K562 (cell line): ENCODE data around the gene MRPS10. TPM values are rescaled to one million over a fixed set of nuclear protein-coding genes. Genes with fewer than 3 reads are reported as not detected.
A peak's percentile ranks its signal among the peaks of the same experiment; 100 is the strongest.

Source experiments
- CREBBP ChIP-seq: IDR thresholded peaks from one replicate; pipeline ENCODE4 v1.6.1; 2012; ENCODE audit warnings: low read depth, mild to moderate bottlenecking, control low read depth, inconsistent platforms, low read length
- CXXC5 ChIP-seq: fragments of 250-450 bp; sonication (Bioruptor Pico); IDR thresholded peaks from 2 replicates; pipeline ENCODE4 v1.8.0; 2022; ENCODE audit warnings: inconsistent platforms, mild to moderate bottlenecking, moderate library complexity
- DPF2 ChIP-seq: fragments of 450-650 bp; IDR thresholded peaks from 2 replicates; pipeline ENCODE4 v1.6.1; 2016
- E2F3 ChIP-seq: fragments of 250-450 bp; sonication (Bioruptor Pico); IDR thresholded peaks from 2 replicates; pipeline ENCODE4 v1.4.0; 2020; ENCODE audit warnings: mild to moderate bottlenecking
- HBP1 ChIP-seq: fragments of 450-650 bp; formaldehyde crosslinking; IDR thresholded peaks from 2 replicates; pipeline ENCODE4 v1.4.0; 2022; ENCODE audit warnings: missing genetic modification characterization
- HES1 ChIP-seq: fragments of 450-650 bp; IDR thresholded peaks from 2 replicates; pipeline ENCODE4 v1.6.1; 2016; ENCODE audit warnings: low read depth, mild to moderate bottlenecking, moderate library complexity
- HEY1 ChIP-seq: fragments of 250-450 bp; sonication (Bioruptor Pico); IDR thresholded peaks from 2 replicates; pipeline ENCODE4 v1.5.0; 2020; ENCODE audit warnings: mild to moderate bottlenecking, moderate library complexity, borderline replicate concordance
- LARP7 ChIP-seq: fragments of 450-650 bp; IDR thresholded peaks from 2 replicates; pipeline ENCODE4 v1.6.1; 2016
- LEF1 ChIP-seq: fragments of 450-650 bp; IDR thresholded peaks from 2 replicates; pipeline ENCODE4 v1.6.1; 2016; ENCODE audit warnings: mild to moderate bottlenecking
- MAX ChIP-seq: sonication (generic); formaldehyde crosslinking; IDR thresholded peaks from 2 replicates; pipeline ENCODE4 v1.9.0; 2022; ENCODE audit warnings: mild to moderate bottlenecking, missing genetic modification reagents
- MBD1 ChIP-seq: fragments of 250-450 bp; sonication (Bioruptor Pico); IDR thresholded peaks from 2 replicates; pipeline ENCODE4 v1.8.0; 2022; ENCODE audit warnings: inconsistent platforms
- MLX ChIP-seq, 2 experiments: fragments of 450-650 bp in 1 of 2; sonication (generic) in 1 of 2; formaldehyde crosslinking; conservative IDR thresholded peaks; 2 replicates each; pipeline versions ENCODE4 v1.4.0 to v1.8.1; 2020 to 2022; ENCODE audit warnings: mild to moderate bottlenecking in 1 of 2, missing genetic modification reagents in 1 of 2
- NFYB ChIP-seq: IDR thresholded peaks from 2 replicates; pipeline ENCODE4 v1.6.1; 2011; ENCODE audit warnings: mild to moderate bottlenecking, moderate library complexity; ENCODE audit not compliant: insufficient read length; ENCODE audit errors: extremely low read depth
- NR2C1 ChIP-seq, 2 experiments: fragments of 450-650 bp; IDR thresholded peaks; 2 replicates each; pipeline ENCODE4 v1.6.1; 2017; ENCODE audit warnings: mild to moderate bottlenecking in 2 of 2, antibody characterized with exemption in 1 of 2, inconsistent platforms in 1 of 2, missing compliant biosample characterization in 1 of 2, missing genetic modification characterization in 1 of 2
- POU5F1 ChIP-seq: fragments of 150-350 bp; IDR thresholded peaks from 2 replicates; pipeline ENCODE4 v1.6.1; 2014; ENCODE audit warnings: borderline replicate concordance, low read length, low read depth, mild to moderate bottlenecking; ENCODE audit not compliant: partially characterized antibody
- RFX5 ChIP-seq: IDR thresholded peaks from 2 replicates; pipeline ENCODE4 v1.6.1; 2011; ENCODE audit warnings: low read depth, mild to moderate bottlenecking, improper control_type of control experiment, low read length
- SMARCA4 ChIP-seq: fragments of 450-650 bp; IDR thresholded peaks from 2 replicates; pipeline ENCODE4 v1.6.1; 2016
- TBP ChIP-seq: optimal IDR thresholded peaks from 2 replicates; pipeline ENCODE3; 2011; ENCODE audit warnings: low read depth, low read length, improper control_type of control experiment
- THRAP3 ChIP-seq: fragments of 450-650 bp; IDR thresholded peaks from 2 replicates; pipeline ENCODE4 v1.6.1; 2016; ENCODE audit warnings: mild to moderate bottlenecking, inconsistent platforms, borderline replicate concordance
- TOE1 ChIP-seq, 2 experiments: fragments of 450-650 bp in 1 of 2; sonication (generic) in 1 of 2; formaldehyde crosslinking in 1 of 2; IDR thresholded peaks; 2 replicates each; pipeline versions ENCODE4 v1.7.1 to v1.8.0; 2016 to 2022; ENCODE audit warnings: borderline replicate concordance in 2 of 2, mild to moderate bottlenecking in 2 of 2, antibody characterized with exemption in 1 of 2, inconsistent platforms in 1 of 2, low read depth in 1 of 2, missing genetic modification reagents in 1 of 2, moderate library complexity in 1 of 2
- ZEB2 ChIP-seq: fragments of 450-650 bp; IDR thresholded peaks from 2 replicates; pipeline ENCODE4 v1.6.1; 2016
- ZFX ChIP-seq: sonication (generic); formaldehyde crosslinking; IDR thresholded peaks from 2 replicates; pipeline ENCODE4 v1.8.0; 2022; ENCODE audit warnings: mild to moderate bottlenecking, missing genetic modification reagents, moderate library complexity
- ZKSCAN3 ChIP-seq: fragments of 250-450 bp; sonication (Bioruptor Pico); IDR thresholded peaks from 2 replicates; pipeline ENCODE4 v1.4.0; 2020
- polyA plus RNA-seq, 8 experiments: library from polyadenylated mRNA; depleted of rRNA in 4 of 8; stranded (reverse) in 5 of 8; unstranded in 3 of 8; fragments of >200 nt; fragmentation: Nextera tagmentation in 2 of 8; fragmentation: Illumina TruSeq in 1 of 8; extraction: Ambion mirVana in 2 of 8; extraction: Trizol in 1 of 8; gene quantifications; 2 replicates each; pipeline versions ENCODE4 v1.2.1 to v1.2.3, GENCODE V29; 2011 to 2014; ENCODE audit warnings: inconsistent platforms in 1 of 8, missing spikeins in 1 of 8
- total RNA-seq, 7 experiments: library from RNA; depleted of rRNA in 6 of 7; stranded (reverse); fragments of >200 nt in 6 of 7; fragmentation: Illumina TruSeq in 2 of 7; extraction: Trizol in 2 of 7; gene quantifications; 2 replicates each; pipeline versions ENCODE4 v1.2.1 to v1.2.3, GENCODE V29; 2011 to 2021; ENCODE audit warnings: low replicate concordance in 1 of 7

Gene MRPS10
- total and polyA plus RNA-seq, 9 of the 15 experiments (the other 6 are each of a cell fraction or from before 2014, with no cell fraction given): 48.6 to 166 (median 93.7) TPM

GRCh38 chr6:42217519-42218367 lies at the start of gene MRPS10 (continued):
- TF ChIP-seq LARP7 (peak; percentile 16; the same call in 1 of the 2 replicates), CXXC5 (CRISPR knock-in tag) (peak; percentile 98), ZKSCAN3 (no peak), NR2C1 (IDR thresholded peaks at IDR 0.05) (peak; percentile 100), NR2C1 (tag; IDR thresholded peaks at IDR 0.05) (peak; percentile 100), HBP1 (CRISPR knock-in tag) (no peak), HES1 (no peak), MBD1 (CRISPR knock-in tag) (no peak), LEF1 (no peak), SMARCA4 (peak; percentile 10; the same call in 1 of the 2 replicates), ZFX (peak; percentile 43; the same call in 1 of the 2 replicates), THRAP3 (0 out of 2 replicates have a peak, but pooled peaks have one; percentile 41), RFX5 (no peak), DPF2 (peak; percentile 41; the same call in 1 of the 2 replicates), CREBBP (no peak), ZEB2 (no peak), TBP (peak; percentile 96), MAX (CRISPR knock-in tag) (peak; percentile 40; the same call in 1 of the 2 replicates), TOE1 (IDR thresholded peaks at IDR 0.05; ENCODE audit: borderline replicate concordance) (no peak), TOE1 (CRISPR knock-in tag; IDR thresholded peaks at IDR 0.05; ENCODE audit: borderline replicate concordance, low read depth) (no peak), E2F3 (CRISPR knock-in tag) (no peak), POU5F1 (peak; percentile 53), NFYB (no peak), HEY1 (CRISPR knock-in tag) (0 out of 2 replicates have a peak, but pooled peaks have one; percentile 32), MLX (CRISPR knock-in tag; conservative IDR thresholded peaks at IDR 0.05) (0 out of 4 replicates have a peak, but pooled peaks of 1 of the 2 experiments have one; percentile 45)
